SU-DHL-6 (cell line): Measurements from ENCODE around the gene FKBP5.

Experiments used
- H2AFZ ChIP-seq: fragments of 200-600 bp; sonication (generic); 2 replicates; pipeline ENCODE4 v1.6.1; 2014; ENCODE audit warnings: low read depth, mild to moderate bottlenecking, moderate library complexity, mixed read lengths, antibody characterized with exemption, low read length; ENCODE audit not compliant: severe bottlenecking
- H3F3A ChIP-seq: fragments of 200-600 bp; shearing (Covaris generic); 2 replicates; pipeline ENCODE4 v1.6.0; 2016; ENCODE audit warnings: antibody characterized with exemption, mild to moderate bottlenecking; ENCODE audit not compliant: insufficient read depth
- H3K27ac ChIP-seq: fragments of 200-600 bp; sonication (generic); 2 replicates; pipeline ENCODE4 v1.5.1; 2016; ENCODE audit warnings: low read depth, mild to moderate bottlenecking, low read length, moderate library complexity, mixed read lengths
- H3K27me3 ChIP-seq: fragments of 200-600 bp; sonication (generic), shearing (Covaris generic); 2 replicates; pipeline ENCODE4 v1.6.0; 2014; ENCODE audit warnings: mild to moderate bottlenecking, low read length
- H3K36me3 ChIP-seq: fragments of 200-600 bp; sonication (generic); 2 replicates; pipeline ENCODE4 v1.6.1; 2014; ENCODE audit warnings: mild to moderate bottlenecking, low read length, mixed read lengths
- H3K4me2 ChIP-seq: fragments of 300-600, 200-600 bp; shearing (Covaris generic), sonication (generic); 2 replicates; pipeline ENCODE4 v1.6.0; 2014; ENCODE audit warnings: low read length, low read depth, mild to moderate bottlenecking; ENCODE audit not compliant: poor library complexity, severe bottlenecking
- H3K4me3 ChIP-seq: fragments of 200-600 bp; sonication (generic); 2 replicates; pipeline ENCODE4 v1.5.1; 2014; ENCODE audit warnings: antibody characterized with exemption, low read length, mild to moderate bottlenecking, mixed read lengths; ENCODE audit not compliant: insufficient read depth, poor library complexity, severe bottlenecking
- H3K79me2 ChIP-seq: fragments of 200-600 bp; sonication (generic); 2 replicates; pipeline ENCODE4 v1.6.1; 2014; ENCODE audit warnings: mild to moderate bottlenecking, low read length, moderate library complexity; ENCODE audit not compliant: insufficient read depth
- H3K9ac ChIP-seq: fragments of 200-600 bp; sonication (generic); 2 replicates; pipeline ENCODE4 v1.7.0; 2014; ENCODE audit warnings: mild to moderate bottlenecking, low read length
- H3K9me2 ChIP-seq: fragments of 200-600 bp; sonication (generic); replicated peaks from 2 replicates; pipeline ENCODE4 v1.6.1; 2014; ENCODE audit warnings: low read length; ENCODE audit not compliant: insufficient read depth
- H3K9me3 ChIP-seq: fragments of 200-600 bp; sonication (generic); 2 replicates; pipeline ENCODE4 v1.6.1; 2014; ENCODE audit warnings: low read length, mixed read lengths; ENCODE audit not compliant: insufficient read depth
- H4K20me1 ChIP-seq: fragments of 200-600 bp; sonication (generic); 2 replicates; pipeline ENCODE4 v1.6.1; 2014; ENCODE audit warnings: low read depth, mild to moderate bottlenecking, antibody characterized with exemption, low read length, moderate library complexity, mixed read lengths
- CTCF ChIP-seq: fragments of 200-600 bp; sonication (generic); IDR thresholded peaks from one replicate; pipeline ENCODE4 v1.5.1; 2017; ENCODE audit warnings: antibody characterized with exemption, mild to moderate bottlenecking, low read length, moderate library complexity; ENCODE audit not compliant: insufficient read depth, poor library complexity, severe bottlenecking
- EZH2phosphoT487 ChIP-seq: fragments of 200-600 bp; sonication (generic), shearing (Covaris generic); conservative IDR thresholded peaks from 2 replicates; pipeline ENCODE4 v1.6.1; 2018; ENCODE audit warnings: mild to moderate bottlenecking, antibody characterized with exemption, low read length, moderate library complexity, mixed read lengths

Gene FKBP5

DNA sequence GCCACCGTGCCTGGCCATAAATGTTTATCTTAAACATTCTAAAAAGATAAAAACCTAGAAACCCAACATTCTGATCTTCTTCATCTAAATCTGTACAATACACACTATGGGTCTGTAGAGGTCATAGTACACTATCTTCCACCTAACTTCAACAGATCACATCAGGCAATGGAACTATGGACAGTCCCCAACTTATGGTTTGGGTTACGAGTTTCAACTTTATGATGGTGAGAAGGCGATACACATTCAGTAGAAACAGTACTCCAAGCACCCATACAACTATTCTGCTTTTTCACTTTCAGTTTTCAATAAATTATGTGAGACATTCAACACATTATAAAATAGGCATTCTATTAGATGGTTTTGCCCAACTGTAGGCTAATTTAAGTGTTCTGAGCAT lies 23.1 kb downstream of the FKBP5 start:
- Histone ChIP-seq H3K9me2 (no peaks in the 10 kb centered on the region), H3K36me3 (peaks cover 12% of the 10 kb centered on the region; the same call in 1 of the 2 replicates), H3K27ac (peak overlapping the region; percentile 4; the same call in 1 of the 2 replicates), H2AFZ (no peak overlapping the region), H3K27me3 (no peaks in the 10 kb centered on the region), H4K20me1 (peaks cover 19% of the 10 kb centered on the region), H3K79me2 (peaks cover 89% of the 10 kb centered on the region), H3K4me3 (no peak overlapping the region), H3F3A (peaks cover 38% of the 10 kb centered on the region), H3K4me2 (no peak overlapping the region), H3K9me3 (no peaks in the 10 kb centered on the region), H3K9ac (no peak overlapping the region)
- TF ChIP-seq CTCF (no peak), EZH2phosphoT487 (no peak)

- peak overlapping the region; percentile 17; the same call in 1 of the 2 replicates for H3K9ac ChIP-seq
- H3K27me3 ChIP-seq = no peaks in the 10 kb centered on the region
- H4K20me1 ChIP-seq = peaks cover 15% of the 10 kb centered on the region
- peaks cover 33% of the 10 kb centered on the region for H3F3A ChIP-seq
- no peaks in the 10 kb centered on the region for H3K9me2 ChIP-seq
- H3K27ac ChIP-seq = no peak overlapping the region
- H3K79me2 ChIP-seq = peaks cover 82% of the 10 kb centered on the region
- peak overlapping the region; percentile 52 for H3K4me2 ChIP-seq
- no peaks in the 10 kb centered on the region for H3K9me3 ChIP-seq
- H2AFZ ChIP-seq = no peak overlapping the region
- no peak overlapping the region for H3K4me3 ChIP-seq
- TF ChIP-seq EZH2phosphoT487 = no peak
- TF ChIP-seq CTCF = no peak
- H3K36me3 ChIP-seq = peaks cover 9% of the 10 kb centered on the region; the same call in 1 of the 2 replicates
Observed at GRCh38 chr6:35664945-35665344, 23.8 kb downstream of the FKBP5 start.

- Histone ChIP-seq H3F3A (peaks cover 30% of the 10 kb centered on the region), H3K79me2 (peaks cover 69% of the 10 kb centered on the region), H3K9me2 (no peaks in the 10 kb centered on the region), H3K36me3 (0 out of 2 replicates have a peak, but pooled peaks cover 5% of the 10 kb centered on the region), H3K27ac (peak overlapping the region; percentile 29), H3K9ac (peak overlapping the region; percentile 17), H4K20me1 (peaks cover 5% of the 10 kb centered on the region; the same call in 1 of the 2 replicates), H3K4me3 (peak overlapping the region; percentile 1), H3K4me2 (peak overlapping the region; percentile 52), H2AFZ (no peak overlapping the region), H3K9me3 (no peaks in the 10 kb centered on the region), H3K27me3 (no peaks in the 10 kb centered on the region)
- TF ChIP-seq CTCF (no peak), EZH2phosphoT487 (no peak)
Observed at GRCh38 chr6:35663447-35664235, 25.1 kb downstream of the FKBP5 start.
